Measurements from ENCODE around the gene MATN3. TPM values are rescaled to one million over a fixed set of nuclear protein-coding genes. Genes with fewer than 3 reads are reported as not detected.

The MATN3 gene
- 1.8 and 3.6 TPM in 2 replicates for total RNA-seq (2014; rRNA removed; shearing (Covaris generic))

GRCh38 chr2:20012282-20013125 is at the start of gene MATN3:
Gene MATN3 (minus strand): TSS chr2:20012668. CDS start chr2:20012631, 37 bp downstream.
- Histone ChIP-seq H3K4me3 (ENCODE audit: insufficient read depth, low read depth, low read length) (peak within 1 kb of the TSS; percentile 51), H3K36me3 (replicated peaks; ENCODE audit: control insufficient read depth, insufficient read depth, low read length) (no peaks in the 10 kb centered on the region), H3K27me3 (ENCODE audit: control insufficient read depth, insufficient read depth, low read length) (peaks cover 20% of the 10 kb centered on the region)
- peak; percentile 89 for DNase-seq

- no peak overlapping the region for H3K4me3 ChIP-seq (ENCODE audit: insufficient read depth, low read depth, low read length)
- no peaks in the 10 kb centered on the region for H3K27me3 ChIP-seq (ENCODE audit: control insufficient read depth, insufficient read depth, low read length)
- DNase-seq, result no peak
Measured at GRCh38 chr2:20061940-20062339, 49.5 kb upstream of the MATN3 start.

GRCh38 chr2:20061476-20061875 is 49.0 kb upstream of the MATN3 start:
- Histone ChIP-seq H3K4me3 (ENCODE audit: insufficient read depth, low read depth, low read length) (no peak overlapping the region), H3K27me3 (ENCODE audit: control insufficient read depth, insufficient read depth, low read length) (no peaks in the 10 kb centered on the region), H3K36me3 (replicated peaks; ENCODE audit: control insufficient read depth, insufficient read depth, low read length) (no peaks in the 10 kb centered on the region)
- no peak for DNase-seq

More at GRCh38 chr2:20061940-20062339, 49.5 kb upstream of the MATN3 start:
- no peaks in the 10 kb centered on the region for H3K36me3 ChIP-seq (replicated peaks; ENCODE audit: control insufficient read depth, insufficient read depth, low read length)

- no peak for DNase-seq
- Histone ChIP-seq H3K36me3 (replicated peaks; ENCODE audit: control insufficient read depth, insufficient read depth, low read length) (no peaks in the 10 kb centered on the region), H3K4me3 (ENCODE audit: insufficient read depth, low read depth, low read length) (no peak overlapping the region)
Measured at GRCh38 chr2:20060106-20060505, 47.6 kb upstream of the MATN3 start.

GRCh38 chr2:20057268-20057667 is 44.8 kb upstream of the MATN3 start:
- no peak for DNase-seq

More at GRCh38 chr2:20060106-20060505, 47.6 kb upstream of the MATN3 start:
- H3K27me3 ChIP-seq (ENCODE audit: control insufficient read depth, insufficient read depth, low read length), result no peaks in the 10 kb centered on the region

GRCh38 chr2:20054931-20055330 is 42.5 kb upstream of the MATN3 start:
- Histone ChIP-seq H3K36me3 (replicated peaks; ENCODE audit: control insufficient read depth, insufficient read depth, low read length) (no peaks in the 10 kb centered on the region), H3K27me3 (ENCODE audit: control insufficient read depth, insufficient read depth, low read length) (no peaks in the 10 kb centered on the region), H3K4me3 (ENCODE audit: insufficient read depth, low read depth, low read length) (no peak overlapping the region)
- no peak for DNase-seq

More at GRCh38 chr2:20057268-20057667, 44.8 kb upstream of the MATN3 start:
- Histone ChIP-seq H3K36me3 (replicated peaks; ENCODE audit: control insufficient read depth, insufficient read depth, low read length) (no peaks in the 10 kb centered on the region), H3K4me3 (ENCODE audit: insufficient read depth, low read depth, low read length) (no peak overlapping the region), H3K27me3 (ENCODE audit: control insufficient read depth, insufficient read depth, low read length) (no peaks in the 10 kb centered on the region)

GRCh38 chr2:20054119-20054518 is 41.7 kb upstream of the MATN3 start:
- H3K36me3 ChIP-seq (replicated peaks; ENCODE audit: control insufficient read depth, insufficient read depth, low read length), result no peaks in the 10 kb centered on the region
- no peaks in the 10 kb centered on the region for H3K27me3 ChIP-seq (ENCODE audit: control insufficient read depth, insufficient read depth, low read length)
- no peak for DNase-seq
- H3K4me3 ChIP-seq (ENCODE audit: insufficient read depth, low read depth, low read length), result no peak overlapping the region

GRCh38 chr2:20052861-20053281 is 40.4 kb upstream of the MATN3 start:
- DNase-seq, result no peak
- no peaks in the 10 kb centered on the region for H3K27me3 ChIP-seq (ENCODE audit: control insufficient read depth, insufficient read depth, low read length)

GRCh38 chr2:20052229-20052851 is 39.9 kb upstream of the MATN3 start:
- H3K4me3 ChIP-seq (ENCODE audit: insufficient read depth, low read depth, low read length), result peak overlapping the region; percentile 67
- no peaks in the 10 kb centered on the region for H3K36me3 ChIP-seq (replicated peaks; ENCODE audit: control insufficient read depth, insufficient read depth, low read length)
- H3K27me3 ChIP-seq (ENCODE audit: control insufficient read depth, insufficient read depth, low read length), result no peaks in the 10 kb centered on the region
- no peak for DNase-seq

More at GRCh38 chr2:20052861-20053281, 40.4 kb upstream of the MATN3 start:
- Histone ChIP-seq H3K4me3 (ENCODE audit: insufficient read depth, low read depth, low read length) (no peak overlapping the region; the same call in 1 of the 2 replicates), H3K36me3 (replicated peaks; ENCODE audit: control insufficient read depth, insufficient read depth, low read length) (no peaks in the 10 kb centered on the region)

- no peaks in the 10 kb centered on the region for H3K27me3 ChIP-seq (ENCODE audit: control insufficient read depth, insufficient read depth, low read length)
- H3K36me3 ChIP-seq (replicated peaks; ENCODE audit: control insufficient read depth, insufficient read depth, low read length), result no peaks in the 10 kb centered on the region
- peak; percentile 97 for DNase-seq
- peak within 1 kb of the TSS; percentile 67 for H3K4me3 ChIP-seq (ENCODE audit: insufficient read depth, low read depth, low read length)
Measured at GRCh38 chr2:20051532-20052228, 39.2 kb upstream of the MATN3 start, which contains the start of gene LAPTM4A. Gene LAPTM4A (minus strand): TSS chr2:20051628. CDS start chr2:20051520, 108 bp downstream.

GRCh38 chr2:20050646-20051531 is 38.4 kb upstream of the MATN3 start:
- DNase-seq, result peak; percentile 67
- Histone ChIP-seq H3K36me3 (replicated peaks; ENCODE audit: control insufficient read depth, insufficient read depth, low read length) (no peaks in the 10 kb centered on the region), H3K4me3 (ENCODE audit: insufficient read depth, low read depth, low read length) (peak overlapping the region; percentile 67), H3K27me3 (ENCODE audit: control insufficient read depth, insufficient read depth, low read length) (no peaks in the 10 kb centered on the region)

GRCh38 chr2:20050104-20050645 is 37.7 kb upstream of the MATN3 start:
- Histone ChIP-seq H3K27me3 (ENCODE audit: control insufficient read depth, insufficient read depth, low read length) (no peaks in the 10 kb centered on the region), H3K36me3 (replicated peaks; ENCODE audit: control insufficient read depth, insufficient read depth, low read length) (no peaks in the 10 kb centered on the region), H3K4me3 (ENCODE audit: insufficient read depth, low read depth, low read length) (peak overlapping the region; percentile 67)
- DNase-seq, result no peak

- H3K36me3 ChIP-seq (replicated peaks; ENCODE audit: control insufficient read depth, insufficient read depth, low read length), result no peaks in the 10 kb centered on the region
- peak; percentile 24 for DNase-seq
Measured at GRCh38 chr2:20049637-20050036, 37.2 kb upstream of the MATN3 start.

More at GRCh38 chr2:20049637-20050036, 37.2 kb upstream of the MATN3 start:
- peak overlapping the region; percentile 67 for H3K4me3 ChIP-seq (ENCODE audit: insufficient read depth, low read depth, low read length)
- no peaks in the 10 kb centered on the region for H3K27me3 ChIP-seq (ENCODE audit: control insufficient read depth, insufficient read depth, low read length)
